Epithelial cell of esophagus (primary cell): ENCODE results near the gene DISP3.

Source experiments
- DNase-seq: peaks from one replicate; pipeline ENCODE4 v3.0.0; 2010; ENCODE audit warnings: low read depth
- H3K4me3 ChIP-seq: 2 replicates; pipeline ENCODE4 v1.5.1; 2011; ENCODE audit warnings: mild to moderate bottlenecking, low read length, control low read depth
- CTCF ChIP-seq: IDR thresholded peaks from 2 replicates; pipeline ENCODE4 v1.5.1; 2011; ENCODE audit warnings: low read depth, mild to moderate bottlenecking, low read length, control low read depth, inconsistent platforms; ENCODE audit not compliant: insufficient read depth; ENCODE audit errors: missing control alignments

DISP3 gene

DNA sequence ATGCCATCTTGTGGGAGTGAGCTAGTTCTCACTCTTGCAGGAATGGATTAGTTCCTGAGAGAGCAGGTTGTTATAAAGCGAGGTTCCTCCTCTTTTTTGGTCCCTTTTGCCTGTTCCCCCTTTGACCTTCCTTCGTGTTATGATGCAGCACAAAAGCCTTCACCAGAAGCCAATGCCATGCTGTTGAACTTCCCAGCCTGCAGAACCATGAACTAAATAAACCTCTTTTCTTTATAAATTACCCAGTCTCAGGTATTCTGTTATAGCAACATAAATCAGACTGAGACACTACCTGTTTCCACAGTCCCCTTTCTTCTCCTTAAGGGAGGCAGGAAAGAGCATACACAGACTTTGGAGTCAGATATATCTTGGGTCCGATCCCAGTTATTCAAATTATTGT lies 25.6 kb downstream of the DISP3 start:
- no peak for DNase-seq
- no peak for TF ChIP-seq CTCF
- no peak overlapping the region for H3K4me3 ChIP-seq

GRCh38 chr1:11505591-11506538 lies 26.9 kb downstream of the DISP3 start:
- TF ChIP-seq CTCF = no peak
- DNase-seq = no peak

DNA sequence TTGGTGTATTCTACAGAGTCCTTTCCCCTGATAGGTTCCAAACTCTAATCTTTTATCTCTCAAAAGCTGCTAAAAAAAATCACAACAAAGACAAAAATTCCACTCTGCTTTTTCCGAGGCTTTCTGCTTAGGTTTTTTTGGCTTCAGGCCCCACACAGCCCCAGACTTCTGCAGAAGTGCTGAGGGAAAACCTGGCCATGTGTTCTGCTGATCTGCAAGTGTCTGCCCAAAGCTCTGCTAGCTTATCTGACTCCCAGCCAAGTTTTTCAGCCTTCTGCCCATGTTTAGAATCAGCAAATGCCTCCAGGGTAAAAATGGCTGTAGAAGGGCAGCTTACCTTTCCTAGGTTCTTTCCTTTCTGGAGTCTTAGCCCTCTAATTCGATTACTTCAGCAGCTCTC lies 28.4 kb downstream of the DISP3 start:
- H3K4me3 ChIP-seq = no peak overlapping the region
- TF ChIP-seq CTCF = no peak
- DNase-seq = no peak

More at GRCh38 chr1:11505591-11506538, 26.9 kb downstream of the DISP3 start:
- no peak overlapping the region for H3K4me3 ChIP-seq

DNA sequence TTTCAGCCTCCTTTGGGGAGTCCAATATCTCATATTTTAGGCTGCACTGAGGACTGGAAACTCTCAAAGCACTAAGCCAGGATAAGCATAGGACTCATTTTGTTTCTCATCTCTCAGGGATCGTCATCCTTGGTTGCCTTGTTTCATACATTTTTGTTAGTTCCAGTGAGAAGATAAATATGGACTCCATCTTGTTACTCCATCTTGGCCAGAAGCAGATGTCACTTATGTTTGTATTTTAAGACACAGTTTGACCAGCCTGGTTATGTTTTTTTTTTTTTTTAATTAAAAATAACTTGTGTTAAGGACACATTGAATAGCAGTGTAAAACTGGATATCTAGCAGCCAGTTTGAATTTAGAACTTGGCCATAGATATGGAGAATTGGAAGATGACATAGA lies 34.7 kb downstream of the DISP3 start:
- DNase-seq = no peak
- H3K4me3 ChIP-seq = no peak overlapping the region
- TF ChIP-seq CTCF = no peak

GRCh38 chr1:11514366-11514765 lies 35.4 kb downstream of the DISP3 start:
- no peak for DNase-seq
- TF ChIP-seq CTCF = no peak

DNA sequence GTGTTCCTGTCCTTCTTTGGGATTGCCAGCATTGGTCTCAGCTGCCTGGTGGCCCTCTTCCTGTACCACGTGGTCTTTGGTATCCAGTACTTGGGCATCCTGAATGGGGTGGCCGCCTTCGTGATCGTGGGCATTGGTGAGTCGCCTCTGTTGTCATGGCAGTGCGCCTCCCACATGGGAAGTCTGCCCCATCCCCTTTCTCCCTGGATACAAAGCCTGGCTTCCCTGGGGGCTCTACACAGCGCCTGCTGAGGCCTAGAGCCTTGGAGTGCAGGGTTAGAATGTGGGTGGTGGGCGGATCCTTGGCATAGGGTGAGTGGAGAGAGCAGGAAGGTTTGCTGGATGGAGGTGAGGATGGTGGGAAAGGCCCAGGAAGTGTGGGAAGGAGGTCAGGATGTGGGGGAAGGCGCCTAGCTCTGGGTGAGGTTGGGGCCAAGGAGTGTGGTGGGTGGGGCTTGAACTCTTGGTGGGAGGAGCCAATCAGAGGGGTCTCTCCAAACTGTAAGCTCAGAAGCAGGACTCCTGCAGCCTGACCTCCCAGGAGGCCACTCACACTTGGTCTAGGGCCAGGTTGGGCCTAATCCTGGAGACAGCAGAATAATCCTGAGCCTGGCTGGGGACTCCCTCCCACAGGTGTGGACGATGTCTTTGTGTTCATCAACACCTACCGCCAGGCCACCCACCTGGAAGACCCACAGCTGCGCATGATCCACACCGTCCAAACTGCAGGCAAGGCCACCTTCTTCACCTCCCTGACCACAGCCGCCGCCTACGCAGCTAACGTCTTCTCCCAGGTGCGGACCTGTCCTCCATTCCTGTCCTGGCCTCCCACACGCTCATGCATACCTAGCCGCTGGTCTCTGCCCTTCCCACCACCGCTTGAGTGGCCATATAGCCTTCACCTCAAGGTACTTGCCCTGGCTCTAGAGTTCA lies 36.7 kb downstream of the DISP3 start:
- TF ChIP-seq CTCF = no peak
- DNase-seq = no peak
- H3K4me3 ChIP-seq = no peak overlapping the region

More at GRCh38 chr1:11514366-11514765, 35.4 kb downstream of the DISP3 start:
- H3K4me3 ChIP-seq = no peak overlapping the region
